Measurements from ENCODE around the gene KNL1.
"Not testable (repeated sequence)": the region's sequence is repeated elsewhere in the genome, so short reads cannot be mapped to it uniquely, and the experiment has no call there.

Gene KNL1

GRCh38 chr15:40582726-40583246 lies 11.3 kb upstream of the KNL1 start:
- DNase-seq: no peak

- no peak for DNase-seq
Observed at GRCh38 chr15:40584191-40584590, 9.9 kb upstream of the KNL1 start.

GRCh38 chr15:40590667-40591050 lies 3.4 kb upstream of the KNL1 start:
- DNase-seq: no peak

- no peak for DNase-seq
Observed at GRCh38 chr15:40591389-40591788, 2.7 kb upstream of the KNL1 start.

GRCh38 chr15:40593165-40593564 lies 884 bp upstream of the KNL1 start:
- DNase-seq: no peak

GRCh38 chr15:40594429-40594836 lies 384 bp downstream of the KNL1 start:
- DNase-seq: no peak

GRCh38 chr15:40595219-40595618 lies 1.2 kb downstream of the KNL1 start:
- no peak for DNase-seq

- DNase-seq: no peak
Observed at GRCh38 chr15:40595773-40596172, 1.7 kb downstream of the KNL1 start.

- no peak for DNase-seq
Observed at GRCh38 chr15:40597024-40597423, 3.0 kb downstream of the KNL1 start.

GRCh38 chr15:40598126-40598525 lies 4.1 kb downstream of the KNL1 start:
- DNase-seq: no peak

- no peak for DNase-seq
Observed at GRCh38 chr15:40598672-40599071, 4.6 kb downstream of the KNL1 start.

GRCh38 chr15:40600956-40601355 lies 6.9 kb downstream of the KNL1 start:
- no peak for DNase-seq

- no peak for DNase-seq
Observed at GRCh38 chr15:40603935-40604334, 9.9 kb downstream of the KNL1 start.

- no peak for DNase-seq
Observed at GRCh38 chr15:40613080-40613479, 19.0 kb downstream of the KNL1 start.

- DNase-seq: no peak
Observed at GRCh38 chr15:40618023-40618422, 24.0 kb downstream of the KNL1 start.

GRCh38 chr15:40618906-40619305 lies 24.9 kb downstream of the KNL1 start:
- DNase-seq: no peak

- no peak for DNase-seq
Observed at GRCh38 chr15:40623361-40623760, 29.3 kb downstream of the KNL1 start.

GRCh38 chr15:40630313-40630712 lies 36.3 kb downstream of the KNL1 start:
- no peak for DNase-seq

GRCh38 chr15:40633178-40633577 lies 39.1 kb downstream of the KNL1 start:
- no peak for DNase-seq

GRCh38 chr15:40637221-40637745 lies 43.2 kb downstream of the KNL1 start:
- no peak for DNase-seq

- no peak for DNase-seq
Observed at GRCh38 chr15:40639677-40640076, 45.6 kb downstream of the KNL1 start.

GRCh38 chr15:40647523-40647922 lies 53.5 kb downstream of the KNL1 start:
- DNase-seq: no peak

GRCh38 chr15:40650479-40650878 lies 56.4 kb downstream of the KNL1 start:
- DNase-seq: no peak

- no peak for DNase-seq
Observed at GRCh38 chr15:40660686-40661085, 66.6 kb downstream of the KNL1 start.

- DNase-seq: no peak
Observed at GRCh38 chr15:40664909-40665308, 70.9 kb downstream of the KNL1 start.

- not testable (repeated sequence) for DNase-seq
Observed at GRCh38 chr15:40676290-40676689, 82.2 kb downstream of the KNL1 start.

Measured in activated CD4-positive, alpha-beta T cell treated with anti-CD3 and anti-CD28 coated beads, Interleukin-2, amount 50 U/mL, for 1 hour (primary cell).